Progenitor cell of endocrine pancreas (in vitro differentiated cells): ENCODE results near the gene TIMM13. TPM values are rescaled to one million over a fixed set of nuclear protein-coding genes. Genes with fewer than 3 reads are reported as not detected.

Experiments
- DNase-seq: peaks from one replicate; pipeline ENCODE4 v3.0.0; 2021; ENCODE audit warnings: low spot score; ENCODE audit not compliant: unreplicated experiment
- H3K27ac Mint-ChIP-seq: 2 replicates; pipeline ENCODE4 v1.8.0; 2021; ENCODE audit warnings: mild to moderate bottlenecking, moderate library complexity, mixed read lengths
- H3K27me3 Mint-ChIP-seq: 2 replicates; pipeline ENCODE4 v1.8.0; 2021; ENCODE audit warnings: mixed read lengths
- H3K36me3 Mint-ChIP-seq: 2 replicates; pipeline ENCODE4 v1.8.0; 2022; ENCODE audit warnings: mixed read lengths; ENCODE audit not compliant: insufficient read depth
- H3K4me1 Mint-ChIP-seq: 2 replicates; pipeline ENCODE4 v1.8.0; 2021; ENCODE audit warnings: low read depth, mixed read lengths
- H3K4me3 Mint-ChIP-seq: 2 replicates; pipeline ENCODE4 v1.8.0; 2021; ENCODE audit warnings: low read depth, mild to moderate bottlenecking, moderate library complexity, mixed read lengths
- H3K9me3 Mint-ChIP-seq: 2 replicates; pipeline ENCODE4 v1.8.0; 2021; ENCODE audit warnings: low read depth, mixed read lengths
- CTCF ChIP-seq: fragments of 200-600 bp; sonication (generic); IDR thresholded peaks from one replicate; pipeline ENCODE4 v1.5.0; 2021; ENCODE audit warnings: antibody characterized with exemption, mild to moderate bottlenecking; ENCODE audit not compliant: unreplicated experiment
- total RNA-seq: library from RNA; stranded (reverse); gene quantifications from 2 replicates; pipeline ENCODE4 v1.2.1, GENCODE V29; 2021

TIMM13 gene
- total RNA-seq, 1 donor from 2014 or later, result 110 TPM

DNA sequence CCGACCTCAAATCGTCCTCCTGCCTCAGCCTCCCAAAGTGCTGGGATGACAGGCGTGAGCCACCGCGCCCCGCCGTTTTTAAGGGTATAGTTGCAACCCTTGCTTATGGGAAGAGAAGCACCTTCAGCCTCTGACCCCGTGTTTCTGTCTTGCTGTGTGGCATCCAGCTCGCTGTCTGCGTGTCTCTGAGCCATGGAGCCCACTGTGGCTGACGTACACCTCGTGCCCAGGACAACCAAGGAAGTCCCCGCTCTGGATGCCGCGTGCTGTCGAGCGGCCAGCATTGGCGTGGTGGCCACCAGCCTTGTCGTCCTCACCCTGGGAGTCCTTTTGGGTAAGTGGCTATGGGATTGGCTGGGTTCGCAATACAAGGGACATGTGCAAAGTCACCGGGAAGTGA, 37.8 kb downstream of the TIMM13 start:
- DNase-seq, result no peak
- Mint-ChIP-seq H3K9me3 (no peaks in the 10 kb centered on the region), H3K36me3 (no peaks in the 10 kb centered on the region), H3K4me1 (no peaks in the 10 kb centered on the region), H3K4me3 (no peak overlapping the region), H3K27me3 (peaks cover 26% of the 10 kb centered on the region), H3K27ac (peak overlapping the region; percentile 10)
- no peak for TF ChIP-seq CTCF

DNA sequence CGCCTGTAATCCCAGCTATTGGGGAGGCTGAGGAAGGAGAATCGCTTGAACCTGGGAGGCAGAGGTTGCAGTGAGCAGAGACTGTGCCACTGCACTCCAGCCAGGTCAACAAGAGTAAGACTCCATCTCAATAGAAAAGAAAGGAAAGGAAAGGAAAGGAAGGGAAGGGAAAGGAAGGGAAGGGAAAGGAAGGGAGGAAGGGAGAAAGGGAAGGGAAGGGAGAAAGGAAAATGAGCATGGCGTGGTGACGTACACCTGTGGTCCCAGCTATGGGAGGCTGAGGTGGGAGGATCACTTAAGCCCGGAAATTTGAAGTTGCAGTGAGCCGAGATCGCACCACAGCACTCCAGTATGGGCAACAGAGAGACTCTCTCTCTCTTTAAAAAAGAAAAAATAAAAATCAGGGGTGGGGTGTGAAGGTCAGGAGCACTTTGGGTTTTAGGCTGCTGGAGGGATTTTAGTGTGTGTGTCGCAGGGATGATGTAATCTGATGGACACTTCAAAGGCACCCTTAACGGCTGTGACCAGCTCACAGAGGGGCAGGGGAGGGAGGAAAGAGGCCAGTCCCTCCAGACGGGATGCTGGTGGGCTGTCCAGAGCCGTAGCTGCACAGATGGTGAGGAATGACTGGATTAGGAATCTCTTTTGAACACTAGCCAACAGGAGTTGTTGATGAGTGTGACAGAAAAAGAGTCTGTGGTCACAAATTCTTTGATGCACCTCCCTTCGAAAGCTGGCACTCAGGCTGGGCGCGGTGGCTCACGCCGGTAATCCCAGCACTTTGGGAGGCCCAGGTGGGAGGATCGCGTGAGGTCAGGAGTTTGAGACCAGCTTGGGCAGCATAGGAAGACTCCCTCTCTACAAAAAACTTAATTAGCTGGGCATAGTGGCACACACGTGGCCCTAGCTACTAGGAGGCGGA, 39.8 kb downstream of the TIMM13 start:
- Mint-ChIP-seq H3K27ac (no peak overlapping the region), H3K36me3 (no peaks in the 10 kb centered on the region), H3K27me3 (peaks cover 24% of the 10 kb centered on the region), H3K4me1 (no peaks in the 10 kb centered on the region), H3K9me3 (no peaks in the 10 kb centered on the region), H3K4me3 (no peak overlapping the region)
- no peak for DNase-seq
- TF ChIP-seq CTCF, result no peak

DNA sequence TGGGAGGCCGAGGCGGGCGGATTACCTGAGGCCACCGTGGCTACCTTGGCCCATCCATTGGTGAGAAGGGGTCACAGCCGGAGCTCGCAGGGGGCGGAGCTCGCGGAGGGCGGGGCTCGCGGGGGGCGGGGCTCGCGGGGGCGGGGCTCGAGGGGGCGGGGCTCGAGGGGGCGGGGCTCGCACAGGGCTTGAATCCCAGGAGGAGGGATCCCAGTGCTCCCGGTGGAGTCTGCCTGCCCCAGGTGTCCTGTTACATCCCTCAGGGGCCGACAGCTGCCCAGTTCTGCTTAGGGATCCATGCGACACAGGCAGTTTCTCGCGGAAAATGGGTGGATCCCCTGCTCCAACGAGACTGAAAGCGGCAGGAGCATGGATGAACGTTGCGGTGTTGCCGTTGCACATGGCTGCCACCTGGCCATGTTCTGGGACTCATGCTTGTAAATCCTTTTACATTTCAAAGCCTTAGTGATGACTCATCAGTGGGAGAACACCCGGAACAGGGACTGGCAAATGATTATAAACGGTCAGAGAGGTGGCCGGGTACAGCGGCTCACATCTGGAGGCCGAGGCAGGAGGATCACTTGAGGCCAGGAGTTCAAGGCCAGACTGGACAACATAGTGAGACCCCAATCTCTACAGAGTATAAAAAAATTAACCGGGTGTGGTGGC, 42.2 kb downstream of the TIMM13 start:
- Mint-ChIP-seq H3K9me3 (no peaks in the 10 kb centered on the region), H3K4me1 (no peaks in the 10 kb centered on the region), H3K27me3 (peaks cover 25% of the 10 kb centered on the region), H3K27ac (no peak overlapping the region), H3K36me3 (no peaks in the 10 kb centered on the region), H3K4me3 (no peak overlapping the region)
- no peak for TF ChIP-seq CTCF
- DNase-seq, result no peak

- no peaks in the 10 kb centered on the region for H3K9me3 Mint-ChIP-seq
- TF ChIP-seq CTCF, result no peak
- H3K4me3 Mint-ChIP-seq, result no peak overlapping the region
- no peak overlapping the region for H3K27ac Mint-ChIP-seq
- H3K27me3 Mint-ChIP-seq, result peaks cover 25% of the 10 kb centered on the region
- no peaks in the 10 kb centered on the region for H3K4me1 Mint-ChIP-seq
- no peaks in the 10 kb centered on the region for H3K36me3 Mint-ChIP-seq
- DNase-seq, result no peak
These were observed 44.7 kb downstream of the TIMM13 start for GRCh38 chr19:2382530-2383222.

DNA sequence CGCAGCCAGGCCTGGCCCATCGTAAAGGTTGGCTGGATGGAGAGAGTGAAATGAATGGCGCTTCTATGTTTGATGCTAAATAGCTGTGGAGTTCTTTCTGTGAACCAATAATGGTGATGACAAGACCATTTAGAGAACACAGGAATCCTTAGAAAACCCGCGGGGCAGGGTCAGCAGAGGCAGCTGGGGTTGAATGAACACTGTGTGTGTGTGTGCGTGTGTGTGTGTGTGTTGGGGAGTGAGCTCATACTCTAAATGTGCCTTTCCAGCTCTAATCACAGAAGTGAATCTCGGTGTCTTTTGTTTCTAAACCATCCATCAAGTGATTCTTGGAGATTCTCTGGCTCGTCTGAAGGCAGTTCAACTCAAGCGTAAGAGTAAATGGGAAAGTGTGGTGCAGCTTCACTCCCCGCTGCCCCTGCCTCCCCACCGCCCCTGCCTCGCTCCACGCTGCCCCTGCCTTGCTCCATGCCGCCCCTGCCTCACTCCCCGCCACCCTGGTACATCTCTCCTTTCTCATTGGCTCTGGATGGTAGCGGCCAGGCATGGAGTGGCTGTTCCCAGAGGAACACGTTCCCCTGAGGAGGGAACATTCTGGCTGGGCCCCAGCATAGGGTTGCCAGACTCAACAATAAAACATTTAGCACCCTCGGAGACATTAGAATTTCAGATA, 46.1 kb downstream of the TIMM13 start:
- Mint-ChIP-seq H3K9me3 (no peaks in the 10 kb centered on the region), H3K36me3 (no peaks in the 10 kb centered on the region), H3K27ac (peak overlapping the region; percentile 82), H3K4me1 (no peaks in the 10 kb centered on the region), H3K27me3 (peaks cover 16% of the 10 kb centered on the region), H3K4me3 (no peak overlapping the region)
- DNase-seq, result no peak
- TF ChIP-seq CTCF, result no peak
